ENCODE results near the gene URAD.
A peak's percentile ranks its signal among the peaks of the same experiment; 100 is the strongest.
"Not testable (repeated sequence)": the region's sequence is repeated elsewhere in the genome, so short reads cannot be mapped to it uniquely, and the experiment has no call there.

URAD gene, protein sequence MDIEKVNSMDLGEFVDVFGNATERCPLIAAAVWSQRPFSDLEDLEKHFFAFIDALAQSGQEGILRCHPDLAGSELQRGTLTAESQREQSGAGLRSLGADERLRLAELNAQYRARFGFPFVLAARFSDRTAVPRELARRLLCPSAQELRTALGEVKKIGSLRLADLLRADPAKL

DNA sequence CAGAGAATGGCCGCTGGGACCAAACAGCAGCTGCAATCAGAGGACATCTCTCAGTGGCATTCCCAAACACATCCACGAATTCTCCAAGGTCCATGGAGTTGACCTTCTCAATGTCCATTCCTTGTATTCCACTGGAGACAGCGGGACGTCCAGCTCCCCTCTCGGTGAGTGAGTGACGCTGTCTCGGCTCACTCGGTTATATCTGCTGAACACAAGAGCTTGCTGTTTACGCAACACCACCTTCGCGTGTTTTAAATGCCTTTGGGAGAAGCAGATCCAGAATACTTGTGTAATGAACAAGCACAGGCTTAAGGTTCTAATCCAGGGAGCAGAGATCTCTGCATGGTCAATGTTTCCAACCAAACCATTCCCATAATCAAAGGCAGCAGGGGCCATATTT is at the start of gene URAD:
Gene URAD, minus strand, starts transcription at position 174 of the 400 bp plus-strand sequence. Its CDS starts 56 bp downstream, at position 118.
- no peak for DNase-seq (ENCODE audit: low spot score)

- DNase-seq (ENCODE audit: low spot score) = peak; percentile 10
Measured at GRCh38 chr13:28037399-28037798, 48.9 kb upstream of the URAD start.

DNA sequence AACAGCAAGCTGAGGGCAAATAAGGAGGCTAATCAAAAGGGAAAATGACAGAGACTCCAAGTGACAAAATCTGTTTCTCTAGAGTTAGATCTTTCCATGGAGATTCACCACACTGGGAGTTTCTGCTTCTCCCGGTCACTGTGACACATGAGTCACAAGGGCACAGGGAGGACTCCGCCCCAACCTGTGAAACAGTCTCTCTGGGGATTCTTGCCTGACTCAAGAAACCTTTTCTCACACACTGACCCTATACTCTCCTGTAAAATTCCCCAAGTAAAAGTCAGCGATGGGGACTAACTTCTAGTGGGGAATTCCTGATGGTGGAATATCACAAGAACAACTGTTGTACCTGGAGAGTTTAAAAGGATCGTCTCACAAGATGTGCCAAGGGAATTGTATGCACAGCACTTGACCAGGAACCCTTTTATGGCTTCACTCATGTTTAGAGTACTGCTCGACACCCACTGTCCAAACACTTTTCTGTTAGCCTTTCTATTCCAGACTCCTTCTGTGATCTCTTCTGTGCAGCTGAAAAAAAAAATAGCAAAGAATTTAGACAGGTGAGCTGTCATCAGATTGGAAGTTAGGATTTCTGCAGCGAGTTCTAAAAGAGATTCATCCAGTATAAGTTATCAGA is 46.8 kb upstream of the URAD start:
- no peak for DNase-seq (ENCODE audit: low spot score)

GRCh38 chr13:28033894-28034655 is 45.6 kb upstream of the URAD start:
- no peak for DNase-seq (ENCODE audit: low spot score)

DNA sequence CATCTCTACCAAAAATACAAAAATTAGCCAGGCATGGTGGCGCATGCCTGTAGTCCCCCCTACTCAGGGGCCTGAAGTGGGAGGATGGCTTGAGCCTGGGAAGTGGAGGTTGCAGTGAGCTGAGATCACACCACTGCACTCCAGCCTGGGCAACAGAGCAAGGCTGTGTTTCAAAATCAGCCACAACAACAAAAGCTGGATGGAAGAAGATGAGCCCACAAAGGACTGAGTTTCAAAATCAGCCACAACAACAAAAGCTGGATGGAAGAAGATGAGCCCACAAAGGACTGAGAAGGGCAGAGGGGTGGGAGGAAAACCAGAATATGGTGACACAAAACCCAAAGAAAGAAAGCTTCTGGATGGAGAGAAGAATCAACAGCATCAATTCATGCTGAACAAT is 43.9 kb upstream of the URAD start:
- not testable (repeated sequence) for DNase-seq (ENCODE audit: low spot score)

DNA sequence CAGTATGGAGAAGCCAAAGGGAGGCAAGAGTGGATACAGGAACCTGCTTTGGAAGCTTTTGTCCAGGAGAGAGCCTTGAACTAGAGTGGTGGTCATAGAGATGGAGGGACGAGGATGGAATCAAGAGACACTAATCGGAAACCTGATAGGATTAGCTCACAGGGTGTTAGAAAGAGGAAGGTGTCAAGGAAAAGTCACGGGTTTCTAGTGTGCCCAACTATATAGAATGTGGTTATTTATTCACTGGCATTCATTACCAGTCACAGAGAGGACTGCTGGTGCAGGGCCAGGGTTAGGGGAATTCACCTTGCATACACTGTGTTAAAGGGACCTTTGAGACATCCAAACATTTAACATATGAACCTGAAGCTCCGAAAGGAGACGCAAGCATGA is 43.4 kb upstream of the URAD start:
- DNase-seq (ENCODE audit: low spot score) = no peak

- DNase-seq (ENCODE audit: low spot score) = no peak
Measured at GRCh38 chr13:28031220-28031895, 42.9 kb upstream of the URAD start.

DNA sequence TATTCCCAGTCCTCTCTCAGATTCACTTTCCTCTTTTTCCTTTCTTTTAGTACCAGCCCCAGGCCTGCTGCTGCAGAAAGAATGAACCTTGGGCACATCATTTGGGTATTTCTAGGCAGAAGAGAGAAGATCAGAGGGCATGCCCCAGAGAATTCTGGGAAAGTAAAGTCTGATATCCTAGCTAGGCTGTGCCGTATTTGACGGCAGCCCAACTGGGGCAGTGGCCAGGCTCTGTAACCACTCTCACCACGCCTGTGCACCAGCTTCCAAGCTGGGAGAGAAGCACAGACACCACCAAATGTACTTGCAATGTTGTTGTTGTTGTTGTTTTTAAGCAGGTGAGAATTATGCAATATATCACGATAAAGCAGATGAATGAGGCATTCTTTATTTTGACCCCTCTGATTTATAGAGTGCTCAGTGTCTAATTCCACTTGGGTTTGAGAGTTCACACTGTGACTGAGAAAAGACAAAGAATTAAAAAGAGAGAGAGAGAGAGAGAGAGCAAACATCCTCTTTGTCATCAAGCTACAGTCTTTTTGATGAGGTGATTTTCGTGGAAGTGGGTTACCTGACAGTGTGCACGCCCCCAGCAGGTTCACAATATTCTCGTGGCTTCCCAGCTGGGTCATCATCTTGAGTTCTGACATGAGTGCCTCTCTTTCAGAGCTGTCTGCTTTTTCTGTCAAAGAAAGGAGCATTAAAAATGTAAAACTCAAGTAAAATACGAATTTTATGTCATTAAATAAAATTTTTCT is 39.3 kb upstream of the URAD start:
- no peak for DNase-seq (ENCODE audit: low spot score)

- DNase-seq (ENCODE audit: low spot score) = no peak
Measured at GRCh38 chr13:28027071-28027470, 38.6 kb upstream of the URAD start.

DNA sequence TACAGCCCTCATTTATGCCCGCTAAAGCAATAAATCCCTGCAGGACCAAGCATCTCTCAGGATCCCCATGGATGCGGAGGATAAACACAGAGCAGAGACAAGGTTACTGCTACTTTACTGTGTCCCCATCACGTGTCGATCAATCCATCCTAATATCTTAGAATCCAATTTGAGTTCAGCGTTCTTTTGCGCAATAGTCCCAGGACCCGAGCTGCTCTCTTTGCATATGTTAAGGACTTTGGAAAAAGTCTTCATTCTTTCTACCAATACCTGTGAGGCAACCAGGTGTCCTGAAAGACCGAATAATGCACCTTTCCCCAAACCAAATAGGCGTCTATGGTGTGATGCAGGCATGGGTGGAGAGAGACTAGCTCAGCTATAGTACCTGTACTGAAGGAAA is 38.0 kb upstream of the URAD start:
- no peak for DNase-seq (ENCODE audit: low spot score)

GRCh38 chr13:28022848-28023518 is 34.5 kb upstream of the URAD start:
- no peak for DNase-seq (ENCODE audit: low spot score)

GRCh38 chr13:28014301-28014700 is 25.8 kb upstream of the URAD start:
- no peak for DNase-seq (ENCODE audit: low spot score)

DNA sequence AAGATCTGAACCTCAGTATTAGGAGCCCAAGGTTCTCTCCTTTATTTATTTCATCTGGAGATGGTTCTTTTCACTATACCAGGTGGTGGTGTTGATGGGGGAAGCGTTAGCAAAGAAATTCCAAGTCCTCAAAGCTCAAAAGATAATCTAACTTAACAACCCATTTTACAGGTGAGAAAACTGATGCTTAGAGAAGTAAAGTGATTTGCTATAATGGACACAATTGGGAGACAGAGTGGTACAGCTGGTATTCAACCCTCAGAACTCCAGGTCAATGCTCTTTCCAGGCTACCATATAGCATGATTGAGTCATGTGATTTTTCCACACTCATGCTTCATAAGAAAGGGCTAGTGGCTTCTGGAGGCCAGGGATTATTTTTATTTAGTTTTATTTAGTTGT is 25.0 kb upstream of the URAD start:
- no peak for DNase-seq (ENCODE audit: low spot score)

GRCh38 chr13:28012896-28013295 is 24.4 kb upstream of the URAD start:
- DNase-seq (ENCODE audit: low spot score) = no peak

DNA sequence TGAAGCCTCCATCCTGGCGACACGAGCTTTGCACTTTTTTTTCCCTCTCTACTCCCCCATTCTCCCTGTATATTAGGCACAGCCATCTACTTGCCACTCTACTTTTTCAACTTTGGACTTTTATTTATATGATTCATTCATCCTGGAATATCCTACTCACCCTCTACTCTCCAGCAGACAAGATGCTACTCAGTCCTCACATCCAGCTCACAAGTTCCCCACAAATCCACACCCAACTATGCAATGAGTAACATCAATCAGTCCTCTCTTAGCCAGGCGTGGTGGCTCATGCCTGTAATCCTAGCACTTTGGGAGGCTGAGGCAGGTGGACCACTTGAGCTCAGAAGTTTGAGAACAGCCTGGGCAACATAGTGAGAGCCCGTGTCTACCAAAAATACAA is 23.9 kb upstream of the URAD start:
- DNase-seq (ENCODE audit: low spot score) = no peak

DNA sequence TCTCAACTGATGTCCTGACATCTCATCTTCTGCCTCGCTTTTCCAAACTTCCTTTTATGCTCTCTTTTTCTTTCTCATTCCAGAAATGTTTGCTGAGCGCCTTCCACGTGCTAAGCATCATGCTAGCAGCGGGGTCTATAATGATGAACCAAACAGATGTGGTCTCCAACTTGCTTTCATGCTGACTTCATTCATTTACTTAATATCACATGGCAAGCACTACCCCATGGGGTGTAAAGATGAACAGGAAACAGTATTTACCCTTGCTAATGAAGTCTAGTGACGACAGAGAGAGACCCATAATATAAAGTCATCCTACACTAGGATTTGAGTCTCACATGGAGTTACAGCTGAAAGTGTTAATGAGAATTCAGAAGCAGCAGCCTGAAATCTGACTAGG is 21.6 kb upstream of the URAD start:
- DNase-seq (ENCODE audit: low spot score) = no peak

- not testable (repeated sequence) for DNase-seq (ENCODE audit: low spot score)
Measured at GRCh38 chr13:28005016-28005415, 16.5 kb upstream of the URAD start.

DNA sequence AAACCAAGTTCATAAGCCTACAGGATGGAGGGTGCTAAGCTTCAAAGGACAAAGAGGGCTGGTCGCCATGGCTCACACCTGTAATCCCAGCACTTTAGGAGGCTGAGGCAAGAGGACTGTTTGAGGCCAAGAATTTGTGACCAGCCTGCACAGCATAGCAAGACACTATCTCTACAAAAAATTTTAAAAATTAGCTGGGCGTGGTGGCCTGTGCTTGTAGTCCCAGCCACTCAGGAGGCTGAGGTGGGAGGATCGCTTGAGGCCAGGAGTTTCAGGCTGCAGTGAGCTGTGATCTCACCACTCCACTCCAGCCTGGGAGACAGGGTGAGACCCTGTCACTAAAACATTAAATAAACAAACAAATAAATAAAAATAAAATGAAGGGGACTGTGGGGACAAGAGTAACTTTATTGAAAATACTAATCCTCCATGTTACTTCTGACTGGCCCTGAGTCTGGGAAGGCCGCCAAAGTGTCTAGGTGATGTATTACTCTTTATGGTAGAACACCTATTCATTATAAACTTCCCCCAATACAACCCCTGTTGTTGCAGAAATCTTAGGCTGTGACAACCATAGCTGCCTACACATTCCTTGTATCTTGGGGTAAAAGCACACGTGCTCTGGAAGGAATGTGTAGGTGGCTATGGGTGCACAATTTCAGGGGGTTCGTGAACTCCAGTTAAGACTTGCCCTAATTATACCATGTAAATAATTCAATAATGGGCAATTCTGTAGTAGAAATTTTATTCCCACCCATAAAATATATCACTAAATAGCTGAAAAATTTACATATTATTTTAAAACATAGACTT is 14.6 kb upstream of the URAD start:
- no peak for DNase-seq (ENCODE audit: low spot score)

DNA sequence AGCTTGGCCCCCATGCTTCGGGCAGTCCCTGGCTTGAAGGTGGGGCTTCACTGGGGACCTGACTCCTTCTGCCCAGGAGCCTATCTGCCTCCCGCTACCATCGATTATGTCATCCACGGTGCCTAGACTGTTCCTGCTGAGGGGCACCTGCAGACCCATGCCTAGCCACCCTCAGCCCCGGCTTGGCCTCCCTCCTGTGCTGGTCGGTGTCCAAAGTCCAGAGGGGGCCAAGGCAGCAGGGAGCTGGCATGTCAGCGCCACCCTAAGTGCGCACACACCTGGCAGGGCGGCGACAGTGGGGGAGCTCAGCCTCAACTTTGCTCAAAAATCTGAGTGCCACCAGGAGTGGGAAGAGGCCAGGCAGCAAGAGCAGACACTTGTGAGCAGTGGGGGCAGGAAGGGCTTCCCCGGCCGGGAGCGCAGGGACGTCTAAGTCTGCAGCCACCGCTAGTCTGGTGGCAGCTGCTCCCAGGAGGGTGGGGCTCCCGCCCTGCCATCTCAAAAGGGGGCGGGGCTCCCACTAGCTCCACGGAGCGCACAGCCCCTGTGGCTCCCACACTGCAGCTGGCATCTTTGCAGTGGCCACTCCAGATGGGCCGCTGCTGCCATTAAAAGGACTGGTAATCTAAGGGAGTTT is 13.5 kb upstream of the URAD start:
- DNase-seq (ENCODE audit: low spot score) = no peak

- DNase-seq (ENCODE audit: low spot score) = no peak
Measured at GRCh38 chr13:28001049-28001448, 12.6 kb upstream of the URAD start.
